Cardiac muscle cell (in vitro differentiated cells and primary cell): ENCODE data around the gene HS6ST3. TPM values are rescaled to one million over a fixed set of nuclear protein-coding genes. Genes with fewer than 3 reads are reported as not detected.

Experiments
- DNase-seq, 2 donors: peaks; one replicate each; pipeline versions ENCODE4 v3.0.0 to v3.0.0-alpha.2; 2010 to 2017; ENCODE audit warnings: low read depth in 1 of 2, low spot score in 1 of 2
- H3K27ac ChIP-seq: fragments of 200-600 bp; sonication (generic); 2 replicates; pipeline ENCODE4 v1.5.1; 2016
- H3K27me3 ChIP-seq: fragments of 200-600 bp; sonication (generic); 2 replicates; pipeline ENCODE4 v1.6.0; 2016; ENCODE audit warnings: control low read depth
- H3K36me3 ChIP-seq: fragments of 200-600 bp; sonication (generic); 2 replicates; pipeline ENCODE4 v1.5.1; 2016; ENCODE audit warnings: control low read depth
- H3K4me1 ChIP-seq: fragments of 200-600 bp; sonication (generic); 2 replicates; pipeline ENCODE4 v1.8.1; 2017; ENCODE audit warnings: low read depth, mild to moderate bottlenecking, mixed run types
- H3K4me3 ChIP-seq: fragments of 200-600 bp; sonication (generic); 2 replicates; pipeline ENCODE4 v1.5.1; 2016; ENCODE audit warnings: mild to moderate bottlenecking
- H3K9me3 ChIP-seq: fragments of 200-600 bp; sonication (generic); 2 replicates; pipeline ENCODE4 v1.5.1; 2017; ENCODE audit warnings: low read depth, mild to moderate bottlenecking, control low read depth
- CTCF ChIP-seq: IDR thresholded peaks from 2 replicates; pipeline ENCODE4 v1.5.1; 2012; ENCODE audit warnings: low read depth, mild to moderate bottlenecking, low read length
- polyA plus RNA-seq: library from polyadenylated mRNA; unstranded; fragments of >200 nt; fragmentation: Nextera tagmentation; extraction: Ambion mirVana; gene quantifications from 2 replicates; pipeline ENCODE4 v1.2.1, GENCODE V29; 2016
- total RNA-seq: library from RNA; depleted of rRNA; stranded (reverse); fragments of >200 nt; gene quantifications from 2 replicates; pipeline ENCODE4 v1.2.3, GENCODE V29; 2016

The HS6ST3 gene
- total and polyA plus RNA-seq, 2 experiments from 2014 or later = 0.38 to 0.39 TPM

- H3K27me3 ChIP-seq = no peaks in the 10 kb centered on the region
- TF ChIP-seq CTCF = no peak
- no peak overlapping the region for H3K4me3 ChIP-seq
- H3K4me1 ChIP-seq = no peaks in the 10 kb centered on the region
- DNase-seq = no peak
- no peaks in the 10 kb centered on the region for H3K9me3 ChIP-seq
- no peaks in the 10 kb centered on the region for H3K36me3 ChIP-seq
- H3K27ac ChIP-seq = no peak overlapping the region
Measured at GRCh38 chr13:96397807-96398206, 307.9 kb downstream of the HS6ST3 start.

- Histone ChIP-seq H3K4me3 (no peak overlapping the region), H3K27ac (no peak overlapping the region), H3K4me1 (no peaks in the 10 kb centered on the region), H3K27me3 (no peaks in the 10 kb centered on the region), H3K9me3 (no peaks in the 10 kb centered on the region), H3K36me3 (no peaks in the 10 kb centered on the region)
- TF ChIP-seq CTCF = no peak
- DNase-seq = no peak
Measured at GRCh38 chr13:96398486-96398885, 308.6 kb downstream of the HS6ST3 start.

GRCh38 chr13:96403241-96403640, 313.3 kb downstream of the HS6ST3 start:
- H3K27ac ChIP-seq = no peak overlapping the region

GRCh38 chr13:96403651-96404050, 313.7 kb downstream of the HS6ST3 start:
- Histone ChIP-seq H3K4me1 (no peaks in the 10 kb centered on the region), H3K36me3 (no peaks in the 10 kb centered on the region), H3K4me3 (no peak overlapping the region), H3K27ac (no peak overlapping the region), H3K9me3 (no peaks in the 10 kb centered on the region), H3K27me3 (no peaks in the 10 kb centered on the region)
- DNase-seq = no peak
- no peak for TF ChIP-seq CTCF

More at GRCh38 chr13:96403241-96403640, 313.3 kb downstream of the HS6ST3 start:
- no peak for TF ChIP-seq CTCF
- Histone ChIP-seq H3K4me3 (no peak overlapping the region), H3K9me3 (no peaks in the 10 kb centered on the region), H3K36me3 (no peaks in the 10 kb centered on the region), H3K27me3 (no peaks in the 10 kb centered on the region), H3K4me1 (no peaks in the 10 kb centered on the region)
- no peak for DNase-seq

- Histone ChIP-seq H3K4me1 (peaks cover 5% of the 10 kb centered on the region), H3K9me3 (no peaks in the 10 kb centered on the region), H3K4me3 (no peak overlapping the region), H3K27ac (no peak overlapping the region), H3K36me3 (no peaks in the 10 kb centered on the region), H3K27me3 (no peaks in the 10 kb centered on the region)
- no peak for TF ChIP-seq CTCF
- DNase-seq = no peak
Measured at GRCh38 chr13:96415831-96416385, 326.0 kb downstream of the HS6ST3 start.
